ENCODE data around the gene BLNK. TPM values are rescaled to one million over a fixed set of nuclear protein-coding genes. Genes with fewer than 3 reads are reported as not detected.
A peak's percentile ranks its signal among the peaks of the same experiment; 100 is the strongest.

The BLNK gene
- 1 to 10 TPM; 1.3 to 8.2 (median 1.7) TPM for total RNA-seq
- total RNA-seq (2013), result 2.2 TPM
- 0 to 3.2 (median 0.51) reads per million in 29 experiments for total RNA-seq

- DNase-seq (no peak), ATAC-seq (replicated peaks in 1 of 4) (no peak)
- no peak within 1 kb of the TSS for H3K4me3 ChIP-seq (ENCODE audit: control insufficient read depth in 1 of 2, extremely low read depth in 1 of 2, low read length in 1 of 2)
- H3K27ac ChIP-seq (ENCODE audit: low read length), result no peak within 1 kb of the TSS
- H3K4me1 Mint-ChIP-seq, result no peaks in the 10 kb centered on the region
- POLR2A ChIA-PET, result interaction anchor here in 1 of 2 donors (0.7 kb wide), 1 partner anchor 1473 kb away, joined by 3 read pairs; no protein-coding TSS in a partner anchor
- no peaks in the 10 kb centered on the region for H3K36me3 ChIP-seq (ENCODE audit: control insufficient read depth in 2 of 2, extremely low read depth in 1 of 2, insufficient read depth in 1 of 2, low read length in 1 of 2)
- peaks cover 8 to 14% of the 10 kb centered on the region in 2 donors for H3K27me3 Mint-ChIP-seq
- H3K36me3 Mint-ChIP-seq, result no peaks in the 10 kb centered on the region
- no peaks in the 10 kb centered on the region for H3K4me1 ChIP-seq (ENCODE audit: control insufficient read depth in 1 of 2, extremely low read depth in 1 of 2, insufficient read depth in 2 of 2, low read length in 2 of 2)
- no peaks in the 10 kb centered on the region for H3K9me3 Mint-ChIP-seq
- no peak within 1 kb of the TSS for H3K27ac Mint-ChIP-seq
- CTCF ChIA-PET, result interaction anchor here (0.7 to 1.7 kb wide), 2 partner anchors 9 to 843 kb away, joined by 3 to 4 read pairs; no protein-coding TSS in a partner anchor
- H3K4me3 Mint-ChIP-seq, result peak within 1 kb of the TSS in 1 of 3 donors; percentile 76
- H3K9me3 ChIP-seq, result no peaks in the 10 kb centered on the region
- peaks cover 0 to 4% of the 10 kb centered on the region in 2 experiments for H3K27me3 ChIP-seq (replicated peaks in 1 of 2; ENCODE audit: control insufficient read depth in 2 of 2, extremely low read depth in 1 of 2, insufficient read depth in 2 of 2, low read length in 1 of 2)
- WGBS (ENCODE audit: insufficient coverage), result 74% methylated on average over 6 of the region's 6 CpGs
Measured at GRCh38 chr10:96271016-96271815, at the start of gene BLNK. BLNK (minus strand) TSS chr10:96271569; CDS start chr10:96271398, 171 bp downstream.

- Histone ChIP-seq H3K36me3 (ENCODE audit: control insufficient read depth in 2 of 2, extremely low read depth in 1 of 2, insufficient read depth in 1 of 2, low read length in 1 of 2) (no peaks in the 10 kb centered on the region), H3K27ac (ENCODE audit: low read length) (no peak overlapping the region), H3K27me3 (replicated peaks in 1 of 2; ENCODE audit: control insufficient read depth in 2 of 2, extremely low read depth in 1 of 2, insufficient read depth in 2 of 2, low read length in 1 of 2) (no peaks in the 10 kb centered on the region), H3K9me3 (no peaks in the 10 kb centered on the region), H3K4me1 (ENCODE audit: control insufficient read depth in 1 of 2, extremely low read depth in 1 of 2, insufficient read depth in 2 of 2, low read length in 2 of 2) (no peaks in the 10 kb centered on the region), H3K4me3 (ENCODE audit: control insufficient read depth in 1 of 2, extremely low read depth in 1 of 2, low read length in 1 of 2) (no peak overlapping the region)
- H3K27me3 Mint-ChIP-seq, result peaks cover 19 to 24% of the 10 kb centered on the region in 2 donors
- no peak overlapping the region for H3K27ac Mint-ChIP-seq
- peaks cover 3% of the 10 kb centered on the region for H3K36me3 Mint-ChIP-seq
- ChIA-PET CTCF (interaction anchor here in 1 of 2 donors (0.5 to 0.6 kb wide), 2 partner anchors 17 to 947 kb away, joined by 3 to 8 read pairs; no protein-coding TSS in a partner anchor), POLR2A (no interaction called here)
- DNase-seq, result no peak
- no peak for ATAC-seq (replicated peaks in 1 of 4)
- H3K4me3 Mint-ChIP-seq, result no peak overlapping the region
- no peaks in the 10 kb centered on the region for H3K9me3 Mint-ChIP-seq
- no CpG with 5 or more reads among the region's 3 CpGs for WGBS (ENCODE audit: insufficient coverage)
- peaks cover 0 to 9% (median 0%) of the 10 kb centered on the region in 3 donors for H3K4me1 Mint-ChIP-seq
Measured at GRCh38 chr10:96319754-96320474, 48.5 kb upstream of the BLNK start.

GRCh38 chr10:96317067-96317833, 45.9 kb upstream of the BLNK start:
- H3K27me3 Mint-ChIP-seq, result peaks cover 15 to 25% of the 10 kb centered on the region in 2 donors
- DNase-seq, result no peak
- H3K4me1 Mint-ChIP-seq, result peaks cover 0 to 9% (median 0%) of the 10 kb centered on the region in 3 donors
- Histone ChIP-seq H3K27ac (ENCODE audit: low read length) (no peak overlapping the region), H3K9me3 (no peaks in the 10 kb centered on the region), H3K4me3 (ENCODE audit: control insufficient read depth in 1 of 2, extremely low read depth in 1 of 2, low read length in 1 of 2) (no peak overlapping the region), H3K27me3 (replicated peaks in 1 of 2; ENCODE audit: control insufficient read depth in 2 of 2, extremely low read depth in 1 of 2, insufficient read depth in 2 of 2, low read length in 1 of 2) (peaks cover 0 to 3% of the 10 kb centered on the region in 2 experiments), H3K36me3 (ENCODE audit: control insufficient read depth in 2 of 2, extremely low read depth in 1 of 2, insufficient read depth in 1 of 2, low read length in 1 of 2) (no peaks in the 10 kb centered on the region), H3K4me1 (ENCODE audit: control insufficient read depth in 1 of 2, extremely low read depth in 1 of 2, insufficient read depth in 2 of 2, low read length in 2 of 2) (no peaks in the 10 kb centered on the region)
- ChIA-PET CTCF (interaction anchor here in 1 of 2 donors (0.5 to 1.3 kb wide), 2 partner anchors 22 to 87 kb away, joined by 3 to 7 read pairs; no protein-coding TSS in a partner anchor), POLR2A (no interaction called here)
- no peak overlapping the region for H3K4me3 Mint-ChIP-seq
- ATAC-seq (replicated peaks in 1 of 4), result no peak
- no CpG with 5 or more reads among the region's 4 CpGs for WGBS (ENCODE audit: insufficient coverage)
- H3K27ac Mint-ChIP-seq, result no peak overlapping the region
- no peaks in the 10 kb centered on the region for H3K36me3 Mint-ChIP-seq
- no peaks in the 10 kb centered on the region for H3K9me3 Mint-ChIP-seq

- POLR2A ChIA-PET, result no interaction called here
- Mint-ChIP-seq H3K9me3 (no peaks in the 10 kb centered on the region), H3K36me3 (no peaks in the 10 kb centered on the region), H3K4me1 (peaks cover 0 to 9% (median 0%) of the 10 kb centered on the region in 3 donors), H3K27me3 (peaks cover 9 to 33% of the 10 kb centered on the region in 2 donors), H3K27ac (no peak overlapping the region), H3K4me3 (no peak overlapping the region)
- Histone ChIP-seq H3K4me1 (ENCODE audit: control insufficient read depth in 1 of 2, extremely low read depth in 1 of 2, insufficient read depth in 2 of 2, low read length in 2 of 2) (no peaks in the 10 kb centered on the region), H3K4me3 (ENCODE audit: control insufficient read depth in 1 of 2, extremely low read depth in 1 of 2, low read length in 1 of 2) (no peak overlapping the region), H3K36me3 (ENCODE audit: control insufficient read depth in 2 of 2, extremely low read depth in 1 of 2, insufficient read depth in 1 of 2, low read length in 1 of 2) (no peaks in the 10 kb centered on the region), H3K9me3 (no peaks in the 10 kb centered on the region), H3K27me3 (replicated peaks in 1 of 2; ENCODE audit: control insufficient read depth in 2 of 2, extremely low read depth in 1 of 2, insufficient read depth in 2 of 2, low read length in 1 of 2) (peaks cover 0 to 3% of the 10 kb centered on the region in 2 experiments), H3K27ac (ENCODE audit: low read length) (no peak overlapping the region)
- WGBS (ENCODE audit: insufficient coverage), result no CpG with 5 or more reads among the region's 2 CpGs
- CTCF ChIA-PET, result no interaction called here
- DNase-seq, result no peak
- ATAC-seq (replicated peaks in 1 of 4), result no peak
Measured at GRCh38 chr10:96313344-96313743, 42.0 kb upstream of the BLNK start.

GRCh38 chr10:96311180-96311715, 39.9 kb upstream of the BLNK start:
- Mint-ChIP-seq H3K4me3 (no peak overlapping the region), H3K9me3 (no peaks in the 10 kb centered on the region), H3K27me3 (peaks cover 6 to 35% of the 10 kb centered on the region in 2 donors), H3K36me3 (no peaks in the 10 kb centered on the region), H3K27ac (no peak overlapping the region), H3K4me1 (peaks cover 9 to 18% (median 9%) of the 10 kb centered on the region in 3 donors)
- ATAC-seq (replicated peaks in 1 of 4) (no peak), DNase-seq (no peak)
- H3K27me3 ChIP-seq (replicated peaks in 1 of 2; ENCODE audit: control insufficient read depth in 2 of 2, extremely low read depth in 1 of 2, insufficient read depth in 2 of 2, low read length in 1 of 2), result peaks cover 0 to 7% of the 10 kb centered on the region in 2 experiments
- H3K27ac ChIP-seq (ENCODE audit: low read length), result no peak overlapping the region
- WGBS (ENCODE audit: insufficient coverage), result no CpG with 5 or more reads among the region's 3 CpGs
- no peak overlapping the region for H3K4me3 ChIP-seq (ENCODE audit: control insufficient read depth in 1 of 2, extremely low read depth in 1 of 2, low read length in 1 of 2)
- ChIA-PET POLR2A (no interaction called here), CTCF (no interaction called here)
- no peaks in the 10 kb centered on the region for H3K36me3 ChIP-seq (ENCODE audit: control insufficient read depth in 2 of 2, extremely low read depth in 1 of 2, insufficient read depth in 1 of 2, low read length in 1 of 2)
- no peaks in the 10 kb centered on the region for H3K9me3 ChIP-seq
- H3K4me1 ChIP-seq (ENCODE audit: control insufficient read depth in 1 of 2, extremely low read depth in 1 of 2, insufficient read depth in 2 of 2, low read length in 2 of 2), result no peaks in the 10 kb centered on the region

- POLR2A ChIA-PET, result interaction anchor here in 1 of 2 donors (0.6 kb wide), 1 partner anchor 47 kb away, joined by 6 read pairs; no protein-coding TSS in a partner anchor
- no peak for DNase-seq
- CTCF ChIA-PET, result no interaction called here
Measured at GRCh38 chr10:96310321-96310669, 38.9 kb upstream of the BLNK start.

More at GRCh38 chr10:96310321-96310669, 38.9 kb upstream of the BLNK start:
- H3K36me3 Mint-ChIP-seq, result no peaks in the 10 kb centered on the region
- ATAC-seq (replicated peaks in 1 of 4), result no peak
- no peak overlapping the region for H3K27ac Mint-ChIP-seq
- H3K4me3 ChIP-seq (ENCODE audit: control insufficient read depth in 1 of 2, extremely low read depth in 1 of 2, low read length in 1 of 2), result no peak overlapping the region
- peaks cover 3 to 34% of the 10 kb centered on the region in 2 donors for H3K27me3 Mint-ChIP-seq
- H3K9me3 ChIP-seq, result no peaks in the 10 kb centered on the region
- H3K4me3 Mint-ChIP-seq, result no peak overlapping the region
- no peak overlapping the region for H3K27ac ChIP-seq (ENCODE audit: low read length)
- no peaks in the 10 kb centered on the region for H3K4me1 ChIP-seq (ENCODE audit: control insufficient read depth in 1 of 2, extremely low read depth in 1 of 2, insufficient read depth in 2 of 2, low read length in 2 of 2)
- no peaks in the 10 kb centered on the region for H3K9me3 Mint-ChIP-seq
- H3K4me1 Mint-ChIP-seq, result peaks cover 10 to 17% (median 12%) of the 10 kb centered on the region in 3 donors
- no peaks in the 10 kb centered on the region for H3K36me3 ChIP-seq (ENCODE audit: control insufficient read depth in 2 of 2, extremely low read depth in 1 of 2, insufficient read depth in 1 of 2, low read length in 1 of 2)
- 60% methylated on average over 1 of the region's 1 CpG for WGBS (ENCODE audit: insufficient coverage)
- peaks cover 0 to 7% of the 10 kb centered on the region in 2 experiments for H3K27me3 ChIP-seq (replicated peaks in 1 of 2; ENCODE audit: control insufficient read depth in 2 of 2, extremely low read depth in 1 of 2, insufficient read depth in 2 of 2, low read length in 1 of 2)
